ENCODE results near the gene ZW10.

The ZW10 gene

GRCh38 chr11:113773416-113774173, at the start of gene ZW10:
Gene ZW10, minus strand, starts transcription at chr11:113773692. Its CDS starts 26 bp downstream, at chr11:113773666.
- Histone ChIP-seq H3K4me2 (ENCODE audit: low read length) (peak within 1 kb of the TSS; percentile 60), H4K20me1 (ENCODE audit: insufficient read depth, low read length) (no peaks in the 10 kb centered on the region), H3K27ac (ENCODE audit: low read length) (peak within 1 kb of the TSS; percentile 43), H3K4me3 (ENCODE audit: low read length) (peak within 1 kb of the TSS; percentile 89), H3K36me3 (replicated peaks; ENCODE audit: low read depth, low read length) (peaks cover 2% of the 10 kb centered on the region), H3K27me3 (ENCODE audit: low read depth, low read length) (no peaks in the 10 kb centered on the region), H3K9me3 (ENCODE audit: insufficient read depth, low read length) (no peaks in the 10 kb centered on the region), H3K79me2 (ENCODE audit: low read length) (peaks cover 23% of the 10 kb centered on the region), H2AFZ (ENCODE audit: low read depth, low read length) (peak within 1 kb of the TSS; percentile 89), H3K9ac (ENCODE audit: low read length) (peak within 1 kb of the TSS; percentile 89), H3K4me1 (ENCODE audit: low read length) (peaks cover 19% of the 10 kb centered on the region)
- TF ChIP-seq CTCF (IDR thresholded peaks at IDR 0.05; ENCODE audit: low read depth, low read length) (peak; percentile 88), EZH2phosphoT487 (IDR thresholded peaks at IDR 0.05; ENCODE audit: low read depth) (no peak)

GRCh38 chr11:113818426-113818825, 44.9 kb upstream of the ZW10 start:
- Histone ChIP-seq H4K20me1 (ENCODE audit: insufficient read depth, low read length) (no peaks in the 10 kb centered on the region), H3K79me2 (ENCODE audit: low read length) (no peaks in the 10 kb centered on the region), H3K27ac (ENCODE audit: low read length) (no peak overlapping the region), H3K9ac (ENCODE audit: low read length) (no peak overlapping the region), H3K27me3 (ENCODE audit: low read depth, low read length) (no peaks in the 10 kb centered on the region), H3K36me3 (replicated peaks; ENCODE audit: low read depth, low read length) (peaks cover 39% of the 10 kb centered on the region), H3K4me3 (ENCODE audit: low read length) (no peak overlapping the region), H3K9me3 (ENCODE audit: insufficient read depth, low read length) (no peaks in the 10 kb centered on the region), H2AFZ (ENCODE audit: low read depth, low read length) (no peak overlapping the region), H3K4me2 (ENCODE audit: low read length) (no peak overlapping the region), H3K4me1 (ENCODE audit: low read length) (no peaks in the 10 kb centered on the region)
- TF ChIP-seq EZH2phosphoT487 (IDR thresholded peaks at IDR 0.05; ENCODE audit: low read depth) (no peak), CTCF (IDR thresholded peaks at IDR 0.05; ENCODE audit: low read depth, low read length) (no peak)

GRCh38 chr11:113817626-113818025, 44.1 kb upstream of the ZW10 start:
- H3K36me3 ChIP-seq (replicated peaks; ENCODE audit: low read depth, low read length): peaks cover 41% of the 10 kb centered on the region
- TF ChIP-seq CTCF (IDR thresholded peaks at IDR 0.05; ENCODE audit: low read depth, low read length) (no peak), EZH2phosphoT487 (IDR thresholded peaks at IDR 0.05; ENCODE audit: low read depth) (no peak)

GRCh38 chr11:113817162-113817561, 43.7 kb upstream of the ZW10 start:
- no peak overlapping the region for H2AFZ ChIP-seq (ENCODE audit: low read depth, low read length)
- no peak overlapping the region for H3K27ac ChIP-seq (ENCODE audit: low read length)
- no peaks in the 10 kb centered on the region for H3K9me3 ChIP-seq (ENCODE audit: insufficient read depth, low read length)
- no peak overlapping the region for H3K9ac ChIP-seq (ENCODE audit: low read length)
- H3K4me2 ChIP-seq (ENCODE audit: low read length): no peak overlapping the region
- H3K4me1 ChIP-seq (ENCODE audit: low read length): no peaks in the 10 kb centered on the region
- H4K20me1 ChIP-seq (ENCODE audit: insufficient read depth, low read length): no peaks in the 10 kb centered on the region
- peaks cover 45% of the 10 kb centered on the region for H3K36me3 ChIP-seq (replicated peaks; ENCODE audit: low read depth, low read length)
- no peak for TF ChIP-seq CTCF (IDR thresholded peaks at IDR 0.05; ENCODE audit: low read depth, low read length)
- TF ChIP-seq EZH2phosphoT487 (IDR thresholded peaks at IDR 0.05; ENCODE audit: low read depth): no peak
- no peaks in the 10 kb centered on the region for H3K79me2 ChIP-seq (ENCODE audit: low read length)
- no peaks in the 10 kb centered on the region for H3K27me3 ChIP-seq (ENCODE audit: low read depth, low read length)
- H3K4me3 ChIP-seq (ENCODE audit: low read length): no peak overlapping the region

More at GRCh38 chr11:113817626-113818025, 44.1 kb upstream of the ZW10 start:
- Histone ChIP-seq H2AFZ (ENCODE audit: low read depth, low read length) (no peak overlapping the region), H3K79me2 (ENCODE audit: low read length) (no peaks in the 10 kb centered on the region), H3K27me3 (ENCODE audit: low read depth, low read length) (no peaks in the 10 kb centered on the region), H3K4me1 (ENCODE audit: low read length) (no peaks in the 10 kb centered on the region), H3K9me3 (ENCODE audit: insufficient read depth, low read length) (no peaks in the 10 kb centered on the region), H3K4me2 (ENCODE audit: low read length) (no peak overlapping the region), H4K20me1 (ENCODE audit: insufficient read depth, low read length) (no peaks in the 10 kb centered on the region), H3K9ac (ENCODE audit: low read length) (no peak overlapping the region), H3K4me3 (ENCODE audit: low read length) (no peak overlapping the region), H3K27ac (ENCODE audit: low read length) (no peak overlapping the region)
